NCI-H748 treated with DMSO at 0.1 percent for 48 hours (cell line): ENCODE results near the gene OR10A6.

Experiments
- DNase-seq: peaks from one replicate; lab custom pipeline; 2025; lab: John Stamatoyannopoulos, UW

Gene OR10A6

GRCh38 chr11:7910286-7910788 lies 20.7 kb downstream of the OR10A6 start:
- DNase-seq = no peak

GRCh38 chr11:7909585-7910285 lies 21.3 kb downstream of the OR10A6 start:
- no peak for DNase-seq

- DNase-seq = no peak
Observed at GRCh38 chr11:7907121-7907520, 23.9 kb downstream of the OR10A6 start.

GRCh38 chr11:7906481-7906880 lies 24.6 kb downstream of the OR10A6 start:
- DNase-seq = no peak

- DNase-seq = no peak
Observed at GRCh38 chr11:7905961-7906429, 25.1 kb downstream of the OR10A6 start.

GRCh38 chr11:7905549-7905948 lies 25.5 kb downstream of the OR10A6 start:
- DNase-seq = no peak

GRCh38 chr11:7904917-7905316 lies 26.2 kb downstream of the OR10A6 start:
- no peak for DNase-seq

- DNase-seq = no peak
Observed at GRCh38 chr11:7903940-7904339, 27.1 kb downstream of the OR10A6 start.

- peak; percentile 32 for DNase-seq
Observed at GRCh38 chr11:7901319-7901854, 29.7 kb downstream of the OR10A6 start.

GRCh38 chr11:7900686-7901085 lies 30.4 kb downstream of the OR10A6 start:
- DNase-seq = no peak

GRCh38 chr11:7899418-7899817 lies 31.6 kb downstream of the OR10A6 start:
- no peak for DNase-seq

GRCh38 chr11:7898666-7899283 lies 32.3 kb downstream of the OR10A6 start:
- DNase-seq = no peak

- DNase-seq = no peak
Observed at GRCh38 chr11:7896009-7896785, 34.9 kb downstream of the OR10A6 start.

GRCh38 chr11:7894251-7894650 lies 36.8 kb downstream of the OR10A6 start:
- DNase-seq = no peak

- no peak for DNase-seq
Observed at GRCh38 chr11:7893796-7894195, 37.3 kb downstream of the OR10A6 start.

- DNase-seq = peak; percentile 21
Observed at GRCh38 chr11:7892840-7893254, 38.2 kb downstream of the OR10A6 start.

- DNase-seq = no peak
Observed at GRCh38 chr11:7892059-7892699, 38.9 kb downstream of the OR10A6 start.

GRCh38 chr11:7890417-7891172 lies 40.5 kb downstream of the OR10A6 start:
- DNase-seq = no peak

GRCh38 chr11:7889985-7890384 lies 41.1 kb downstream of the OR10A6 start:
- DNase-seq = no peak

GRCh38 chr11:7882860-7883259 lies 48.2 kb downstream of the OR10A6 start:
- no peak for DNase-seq
